HepG2 (cell line): ENCODE measurements around the gene SLC4A11. TPM values are rescaled to one million over a fixed set of nuclear protein-coding genes. Genes with fewer than 3 reads are reported as not detected.
A peak's percentile ranks its signal among the peaks of the same experiment; 100 is the strongest.

Source experiments
- CCAR2 ChIP-seq: fragments of 200-400 bp; formaldehyde crosslinking; optimal IDR thresholded peaks from 2 replicates; pipeline ENCODE3; 2018; ENCODE audit warnings: low read depth, mild to moderate bottlenecking, low read length, moderate library complexity
- EP300 ChIP-seq, 3 experiments: sonication (generic) in 1 of 3; formaldehyde crosslinking in 1 of 3; IDR thresholded peaks; 2 replicates each; pipeline versions ENCODE4 v1.5.1 to v1.6.1; 2011 to 2020; ENCODE audit warnings: low read depth in 2 of 3, low read length in 2 of 3, borderline replicate concordance in 1 of 3, improper control_type of control experiment in 1 of 3, mild to moderate bottlenecking in 1 of 3, missing genetic modification reagents in 1 of 3, moderate library complexity in 1 of 3
- GMEB1 ChIP-seq: sonication (generic); formaldehyde crosslinking; IDR thresholded peaks from 2 replicates; pipeline ENCODE4 v1.5.1; 2020; ENCODE audit warnings: missing genetic modification reagents, mild to moderate bottlenecking, borderline replicate concordance
- NR0B2 ChIP-seq: sonication (generic); formaldehyde crosslinking; IDR thresholded peaks from 2 replicates; pipeline ENCODE4 v1.4.0; 2020; ENCODE audit warnings: mild to moderate bottlenecking, missing genetic modification reagents
- PITX1 ChIP-seq: sonication (generic); formaldehyde crosslinking; IDR thresholded peaks from 2 replicates; pipeline ENCODE4 v1.5.1; 2020; ENCODE audit warnings: mild to moderate bottlenecking, missing genetic modification reagents
- SNAPC5 ChIP-seq: sonication (generic); formaldehyde crosslinking; IDR thresholded peaks from 2 replicates; pipeline ENCODE4 v1.8.1; 2023; ENCODE audit warnings: mild to moderate bottlenecking, missing genetic modification reagents, borderline replicate concordance
- SOX6 ChIP-seq, 2 experiments: fragments of 450-650 bp in 1 of 2; sonication (generic) in 1 of 2; formaldehyde crosslinking in 1 of 2; IDR thresholded peaks; 2 replicates each; pipeline versions ENCODE4 v1.4.0 to v1.6.1; 2017 to 2020; ENCODE audit warnings: antibody characterized with exemption in 1 of 2, mild to moderate bottlenecking in 1 of 2, missing genetic modification reagents in 1 of 2
- SPEN ChIP-seq: sonication (generic); formaldehyde crosslinking; IDR thresholded peaks from 2 replicates; pipeline ENCODE4 v1.5.1; 2020; ENCODE audit warnings: low read depth, mild to moderate bottlenecking, missing genetic modification reagents
- ZNF274 ChIP-seq: sonication (generic); formaldehyde crosslinking; IDR thresholded peaks from 2 replicates; pipeline ENCODE4 v1.5.1; 2020; ENCODE audit warnings: mild to moderate bottlenecking, missing genetic modification reagents
- ZNF564 ChIP-seq: sonication (generic); formaldehyde crosslinking; IDR thresholded peaks from 2 replicates; pipeline ENCODE4 v1.8.1; 2023; ENCODE audit warnings: mild to moderate bottlenecking, missing genetic modification reagents
- ZNF619 ChIP-seq: sonication (generic); formaldehyde crosslinking; IDR thresholded peaks from 2 replicates; pipeline ENCODE4 v1.4.0; 2020; ENCODE audit warnings: mild to moderate bottlenecking, missing genetic modification reagents
- polyA plus RNA-seq, 8 experiments: library from polyadenylated mRNA; depleted of rRNA in 3 of 8; stranded (reverse) in 7 of 8; unstranded in 1 of 8; fragments of >200 nt; fragmentation: Illumina TruSeq in 4 of 8; extraction: Trizol in 4 of 8; gene quantifications; 2 replicates each; pipeline versions ENCODE4 v1.2.1 to v1.2.3, GENCODE V29; 2011 to 2016; ENCODE audit warnings: low read depth in 4 of 8, missing spikeins in 1 of 8, mixed read lengths in 1 of 8; ENCODE audit not compliant: insufficient read depth in 1 of 8
- total RNA-seq, 5 experiments: library from RNA; depleted of rRNA; stranded (reverse); fragments of >200 nt; fragmentation: Illumina TruSeq; extraction: Trizol; gene quantifications; 2 replicates each; pipeline ENCODE4 v1.2.3, GENCODE V29; 2016; ENCODE audit warnings: low read depth in 1 of 5
- TF ChIP-seq, protein P1 (sequence below): sonication (generic); formaldehyde crosslinking; conservative IDR thresholded peaks from 2 replicates; pipeline ENCODE4 v1.4.0; 2020; ENCODE audit warnings: missing genetic modification reagents
- TF ChIP-seq, protein P2 (sequence below): sonication (generic); formaldehyde crosslinking; IDR thresholded peaks from 2 replicates; pipeline ENCODE4 v1.5.0; 2020; ENCODE audit warnings: missing genetic modification reagents
- TF ChIP-seq, protein P3 (sequence below): sonication (generic); formaldehyde crosslinking; IDR thresholded peaks from 2 replicates; pipeline ENCODE4 v1.4.0; 2020; ENCODE audit warnings: mild to moderate bottlenecking, missing genetic modification reagents, borderline replicate concordance
- TF ChIP-seq, protein P4 (sequence below): IDR thresholded peaks from 2 replicates; pipeline ENCODE4 v1.6.1; 2016

Gene SLC4A11
- total and polyA plus RNA-seq, 2 of the 13 experiments (the other 11 are each of a cell fraction or from before 2014, with no cell fraction given), result 3.9 to 27.0 TPM

DNA sequence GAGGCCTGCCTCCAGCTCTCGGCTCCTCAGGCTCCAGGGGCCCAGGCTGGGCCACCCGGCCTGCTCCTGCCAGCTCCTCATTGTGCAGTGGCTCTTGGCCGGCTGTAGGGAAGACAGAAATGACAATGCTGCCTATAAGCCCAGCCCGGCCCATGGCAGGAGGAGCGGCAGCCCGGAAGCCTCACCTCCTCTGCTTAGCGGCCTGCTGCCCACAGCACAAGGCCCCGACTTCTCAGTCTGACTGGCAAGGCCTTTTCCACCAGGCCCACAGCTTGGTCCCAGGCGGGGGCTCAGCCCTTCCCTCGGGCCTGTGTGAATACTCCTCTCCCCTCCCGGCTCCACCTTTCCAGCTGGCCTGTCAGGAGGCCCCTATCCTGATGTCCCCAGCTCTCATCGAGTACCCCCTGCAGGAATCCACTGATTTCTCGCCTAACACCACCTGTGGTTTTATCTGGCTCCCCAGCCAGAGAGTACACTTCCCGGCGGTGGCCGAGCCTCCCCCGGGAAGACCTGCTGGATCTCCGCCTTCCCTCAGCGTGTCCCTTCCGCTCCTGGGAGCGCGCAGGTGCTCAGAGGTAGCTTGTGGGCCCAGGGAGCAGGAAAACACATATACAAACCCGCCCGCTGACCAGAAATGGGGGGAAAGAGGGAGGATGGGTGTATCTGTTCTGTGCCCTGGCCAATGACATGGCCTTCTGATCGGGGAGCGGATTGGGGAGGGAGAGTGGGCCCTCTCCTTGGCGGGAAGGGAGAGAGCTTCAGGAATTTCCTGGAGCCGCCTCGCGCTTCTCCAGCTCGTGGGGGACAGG is 35.5 kb downstream of the SLC4A11 start (continued):
- TF ChIP-seq, protein P1, sequence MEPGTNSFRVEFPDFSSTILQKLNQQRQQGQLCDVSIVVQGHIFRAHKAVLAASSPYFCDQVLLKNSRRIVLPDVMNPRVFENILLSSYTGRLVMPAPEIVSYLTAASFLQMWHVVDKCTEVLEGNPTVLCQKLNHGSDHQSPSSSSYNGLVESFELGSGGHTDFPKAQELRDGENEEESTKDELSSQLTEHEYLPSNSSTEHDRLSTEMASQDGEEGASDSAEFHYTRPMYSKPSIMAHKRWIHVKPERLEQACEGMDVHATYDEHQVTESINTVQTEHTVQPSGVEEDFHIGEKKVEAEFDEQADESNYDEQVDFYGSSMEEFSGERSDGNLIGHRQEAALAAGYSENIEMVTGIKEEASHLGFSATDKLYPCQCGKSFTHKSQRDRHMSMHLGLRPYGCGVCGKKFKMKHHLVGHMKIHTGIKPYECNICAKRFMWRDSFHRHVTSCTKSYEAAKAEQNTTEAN (CRISPR knock-in tag), result 0 out of 2 replicates have a peak, but pooled peaks have one; percentile 53
- TF ChIP-seq, protein P2, sequence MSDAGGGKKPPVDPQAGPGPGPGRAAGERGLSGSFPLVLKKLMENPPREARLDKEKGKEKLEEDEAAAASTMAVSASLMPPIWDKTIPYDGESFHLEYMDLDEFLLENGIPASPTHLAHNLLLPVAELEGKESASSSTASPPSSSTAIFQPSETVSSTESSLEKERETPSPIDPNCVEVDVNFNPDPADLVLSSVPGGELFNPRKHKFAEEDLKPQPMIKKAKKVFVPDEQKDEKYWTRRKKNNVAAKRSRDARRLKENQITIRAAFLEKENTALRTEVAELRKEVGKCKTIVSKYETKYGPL (CRISPR knock-in tag), result 0 out of 2 replicates have a peak, but pooled peaks have one; percentile 30
- TF ChIP-seq PITX1 (CRISPR knock-in tag) (peak; percentile 31; the same call in 1 of the 2 replicates), GMEB1 (CRISPR knock-in tag) (no peak), NR0B2 (CRISPR knock-in tag) (peak; percentile 85), CCAR2 (no peak), SPEN (CRISPR knock-in tag) (peak; percentile 81), SOX6 (IDR thresholded peaks at IDR 0.05) (no peak), SOX6 (CRISPR knock-in tag; IDR thresholded peaks at IDR 0.05) (no peak; the same call in 1 of the 2 replicates), ZNF274 (CRISPR knock-in tag) (no peak), SNAPC5 (no peak), ZNF564 (CRISPR knock-in tag) (no peak), EP300 (IDR thresholded peaks at IDR 0.05; ENCODE audit: low read depth in 2 of 2, low read length in 2 of 2) (no peak), EP300 (CRISPR knock-in tag; IDR thresholded peaks at IDR 0.05; ENCODE audit: borderline replicate concordance) (no peak; the same call in none of the 2 replicates), ZNF619 (CRISPR knock-in tag) (0 out of 2 replicates have a peak, but pooled peaks have one; percentile 21)
- TF ChIP-seq, protein P3, sequence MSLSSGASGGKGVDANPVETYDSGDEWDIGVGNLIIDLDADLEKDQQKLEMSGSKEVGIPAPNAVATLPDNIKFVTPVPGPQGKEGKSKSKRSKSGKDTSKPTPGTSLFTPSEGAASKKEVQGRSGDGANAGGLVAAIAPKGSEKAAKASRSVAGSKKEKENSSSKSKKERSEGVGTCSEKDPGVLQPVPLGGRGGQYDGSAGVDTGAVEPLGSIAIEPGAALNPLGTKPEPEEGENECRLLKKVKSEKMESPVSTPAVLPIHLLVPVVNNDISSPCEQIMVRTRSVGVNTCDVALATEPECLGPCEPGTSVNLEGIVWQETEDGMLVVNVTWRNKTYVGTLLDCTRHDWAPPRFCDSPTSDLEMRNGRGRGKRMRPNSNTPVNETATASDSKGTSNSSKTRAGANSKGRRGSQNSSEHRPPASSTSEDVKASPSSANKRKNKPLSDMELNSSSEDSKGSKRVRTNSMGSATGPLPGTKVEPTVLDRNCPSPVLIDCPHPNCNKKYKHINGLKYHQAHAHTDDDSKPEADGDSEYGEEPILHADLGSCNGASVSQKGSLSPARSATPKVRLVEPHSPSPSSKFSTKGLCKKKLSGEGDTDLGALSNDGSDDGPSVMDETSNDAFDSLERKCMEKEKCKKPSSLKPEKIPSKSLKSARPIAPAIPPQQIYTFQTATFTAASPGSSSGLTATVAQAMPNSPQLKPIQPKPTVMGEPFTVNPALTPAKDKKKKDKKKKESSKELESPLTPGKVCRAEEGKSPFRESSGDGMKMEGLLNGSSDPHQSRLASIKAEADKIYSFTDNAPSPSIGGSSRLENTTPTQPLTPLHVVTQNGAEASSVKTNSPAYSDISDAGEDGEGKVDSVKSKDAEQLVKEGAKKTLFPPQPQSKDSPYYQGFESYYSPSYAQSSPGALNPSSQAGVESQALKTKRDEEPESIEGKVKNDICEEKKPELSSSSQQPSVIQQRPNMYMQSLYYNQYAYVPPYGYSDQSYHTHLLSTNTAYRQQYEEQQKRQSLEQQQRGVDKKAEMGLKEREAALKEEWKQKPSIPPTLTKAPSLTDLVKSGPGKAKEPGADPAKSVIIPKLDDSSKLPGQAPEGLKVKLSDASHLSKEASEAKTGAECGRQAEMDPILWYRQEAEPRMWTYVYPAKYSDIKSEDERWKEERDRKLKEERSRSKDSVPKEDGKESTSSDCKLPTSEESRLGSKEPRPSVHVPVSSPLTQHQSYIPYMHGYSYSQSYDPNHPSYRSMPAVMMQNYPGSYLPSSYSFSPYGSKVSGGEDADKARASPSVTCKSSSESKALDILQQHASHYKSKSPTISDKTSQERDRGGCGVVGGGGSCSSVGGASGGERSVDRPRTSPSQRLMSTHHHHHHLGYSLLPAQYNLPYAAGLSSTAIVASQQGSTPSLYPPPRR, result peak; percentile 36; the same call in 1 of the 2 replicates
- TF ChIP-seq, protein P4, sequence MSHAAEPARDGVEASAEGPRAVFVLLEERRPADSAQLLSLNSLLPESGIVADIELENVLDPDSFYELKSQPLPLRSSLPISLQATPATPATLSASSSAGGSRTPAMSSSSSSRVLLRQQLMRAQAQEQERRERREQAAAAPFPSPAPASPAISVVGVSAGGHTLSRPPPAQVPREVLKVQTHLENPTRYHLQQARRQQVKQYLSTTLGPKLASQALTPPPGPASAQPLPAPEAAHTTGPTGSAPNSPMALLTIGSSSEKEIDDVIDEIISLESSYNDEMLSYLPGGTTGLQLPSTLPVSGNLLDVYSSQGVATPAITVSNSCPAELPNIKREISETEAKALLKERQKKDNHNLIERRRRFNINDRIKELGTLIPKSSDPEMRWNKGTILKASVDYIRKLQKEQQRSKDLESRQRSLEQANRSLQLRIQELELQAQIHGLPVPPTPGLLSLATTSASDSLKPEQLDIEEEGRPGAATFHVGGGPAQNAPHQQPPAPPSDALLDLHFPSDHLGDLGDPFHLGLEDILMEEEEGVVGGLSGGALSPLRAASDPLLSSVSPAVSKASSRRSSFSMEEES (CRISPR knock-in tag), result no peak; the same call in 1 of the 2 replicates
